Fibroblast of upper back skin (primary cell): ENCODE measurements around the gene ZNF652.

ENCODE experiments used
- DNase-seq: peaks from one replicate; pipeline ENCODE4 v3.0.0-alpha.2; 2013

ZNF652 gene

GRCh38 chr17:49361902-49362722 is at the start of gene ZNF652:
Gene ZNF652, minus strand, starts transcription at chr17:49362250. Its CDS starts 44,525 bp downstream, at chr17:49317725.
- peak; percentile 82 for DNase-seq

DNA sequence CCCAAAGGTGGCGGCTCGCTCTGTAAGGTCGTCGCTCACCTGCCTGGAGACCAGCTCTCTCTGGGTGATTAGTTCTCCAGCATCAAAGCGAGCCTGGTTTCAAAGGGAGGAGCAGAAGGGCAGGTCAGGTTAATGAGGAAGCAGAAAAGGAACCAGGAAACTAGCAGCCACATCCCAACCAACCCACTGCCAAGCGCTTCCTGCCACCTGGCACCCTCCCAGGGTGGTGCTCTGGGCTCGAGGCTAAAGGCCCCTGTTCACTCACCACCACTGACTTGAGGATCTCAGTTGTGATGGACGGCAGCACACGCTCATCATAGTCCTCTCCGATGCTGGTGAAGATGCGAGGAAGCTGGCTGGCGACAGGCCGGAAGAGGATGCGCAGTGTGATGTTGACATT is 47.0 kb upstream of the ZNF652 start:
- no peak for DNase-seq

GRCh38 chr17:49407981-49408501 is 46.0 kb upstream of the ZNF652 start:
- peak; percentile 45 for DNase-seq

DNA sequence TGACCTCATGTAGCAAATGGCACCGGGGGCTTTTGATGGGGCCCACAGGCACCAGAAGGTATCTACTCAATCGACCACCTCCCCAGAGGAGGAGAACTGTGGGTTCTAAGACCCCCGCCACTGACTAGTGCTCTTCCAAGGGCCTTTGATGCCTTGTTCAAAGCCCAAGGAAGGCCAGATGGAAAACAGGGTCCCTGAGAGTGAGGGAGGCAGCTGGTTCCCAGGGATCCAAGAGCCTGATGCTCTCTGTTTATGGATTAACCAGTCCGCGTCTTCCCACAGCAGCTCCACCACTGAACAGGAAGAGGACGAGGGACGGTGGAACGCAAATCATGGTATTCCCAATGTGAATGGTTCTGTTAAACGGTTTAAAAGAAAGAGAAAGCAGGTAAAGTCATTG is 45.0 kb upstream of the ZNF652 start:
- DNase-seq: no peak

DNA sequence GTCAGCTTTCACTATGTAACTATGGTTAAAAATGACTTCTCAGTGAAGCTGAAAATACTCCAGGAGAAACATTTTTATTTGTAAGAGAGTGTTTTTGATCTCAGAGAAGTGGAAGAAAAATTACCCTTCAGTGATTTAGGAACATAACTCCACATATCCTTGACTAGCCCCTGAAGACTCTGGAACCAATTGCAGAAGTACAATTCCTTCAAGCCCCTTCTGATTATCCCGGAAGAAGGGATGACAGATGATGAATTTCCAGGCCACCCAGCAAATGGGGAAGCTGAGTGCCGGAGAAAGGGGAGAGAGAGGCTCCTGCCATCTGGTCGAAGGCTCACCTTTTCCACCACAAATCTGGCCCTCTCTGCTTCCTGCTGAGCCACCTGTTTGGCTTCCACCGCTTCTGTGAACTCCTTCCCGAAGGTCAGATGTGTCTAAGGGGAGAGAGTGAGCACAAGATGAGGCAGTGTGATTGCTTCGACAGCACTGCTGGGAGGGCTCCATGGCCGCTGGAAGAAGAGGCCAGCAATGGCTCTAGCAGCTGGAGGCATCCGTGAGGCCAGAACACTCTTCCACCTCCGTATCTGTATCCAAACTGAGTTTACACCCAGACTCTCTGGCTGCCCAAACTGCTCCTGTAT is 44.5 kb upstream of the ZNF652 start:
- no peak for DNase-seq

DNA sequence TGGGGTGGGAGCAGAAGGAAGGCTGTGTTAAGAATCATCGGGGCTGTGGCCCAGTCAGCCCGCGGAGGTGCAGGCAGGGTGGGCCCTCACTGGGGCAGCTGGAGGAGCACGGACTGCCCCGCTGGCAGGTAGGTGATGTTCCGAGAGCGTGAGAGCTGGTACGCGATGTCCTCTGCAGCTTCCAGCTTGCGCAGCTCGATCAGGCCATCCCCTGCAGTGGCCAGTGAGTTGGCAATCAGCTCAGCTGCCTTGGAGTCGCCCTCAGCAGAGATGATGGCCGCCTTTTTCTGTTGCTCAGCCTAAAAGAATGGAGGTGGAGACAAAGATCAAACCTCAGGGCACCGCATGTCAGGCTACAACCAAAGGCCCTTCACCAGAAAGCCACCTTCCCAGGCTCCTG is 42.9 kb upstream of the ZNF652 start:
- DNase-seq: no peak

GRCh38 chr17:49404361-49404760 is 42.3 kb upstream of the ZNF652 start:
- DNase-seq: no peak

DNA sequence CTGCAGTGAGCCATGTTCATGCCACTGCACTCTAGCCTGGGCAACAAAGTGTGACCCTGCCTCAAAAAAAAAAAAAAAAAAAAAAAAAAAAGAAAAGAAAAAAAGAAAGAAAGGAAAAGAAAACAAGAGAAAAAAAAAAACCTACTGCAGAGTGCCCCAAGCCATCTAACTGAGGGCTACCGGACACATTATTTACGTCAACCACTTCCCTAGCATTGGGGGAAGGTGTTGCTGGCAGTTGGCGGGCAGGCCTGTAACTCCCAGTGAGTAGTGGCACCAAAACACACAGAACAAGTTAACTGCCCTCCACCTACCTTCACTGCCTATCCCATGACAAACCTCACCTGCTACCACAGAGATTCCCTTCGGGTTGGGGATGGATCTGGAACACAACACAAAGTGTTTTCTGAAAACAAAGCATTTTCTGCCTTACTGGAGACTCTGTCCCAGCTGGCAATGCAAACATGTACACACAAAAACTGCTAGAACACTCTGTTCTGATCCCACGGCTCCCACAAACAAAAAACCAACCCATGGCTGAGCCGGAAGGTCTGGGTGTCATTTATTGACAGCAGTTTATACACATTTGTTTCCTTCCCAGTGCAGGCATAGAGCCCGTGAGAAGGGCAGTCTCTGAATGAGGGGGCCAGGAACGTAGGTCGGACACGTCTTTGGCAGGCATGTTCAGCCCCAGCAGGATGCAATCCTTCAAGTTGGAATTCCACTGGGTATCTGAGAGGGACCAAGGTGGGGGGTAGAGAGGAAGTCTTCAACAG is 41.7 kb upstream of the ZNF652 start:
- no peak for DNase-seq

- DNase-seq: no peak
Observed at GRCh38 chr17:49402706-49403105, 40.7 kb upstream of the ZNF652 start.

DNA sequence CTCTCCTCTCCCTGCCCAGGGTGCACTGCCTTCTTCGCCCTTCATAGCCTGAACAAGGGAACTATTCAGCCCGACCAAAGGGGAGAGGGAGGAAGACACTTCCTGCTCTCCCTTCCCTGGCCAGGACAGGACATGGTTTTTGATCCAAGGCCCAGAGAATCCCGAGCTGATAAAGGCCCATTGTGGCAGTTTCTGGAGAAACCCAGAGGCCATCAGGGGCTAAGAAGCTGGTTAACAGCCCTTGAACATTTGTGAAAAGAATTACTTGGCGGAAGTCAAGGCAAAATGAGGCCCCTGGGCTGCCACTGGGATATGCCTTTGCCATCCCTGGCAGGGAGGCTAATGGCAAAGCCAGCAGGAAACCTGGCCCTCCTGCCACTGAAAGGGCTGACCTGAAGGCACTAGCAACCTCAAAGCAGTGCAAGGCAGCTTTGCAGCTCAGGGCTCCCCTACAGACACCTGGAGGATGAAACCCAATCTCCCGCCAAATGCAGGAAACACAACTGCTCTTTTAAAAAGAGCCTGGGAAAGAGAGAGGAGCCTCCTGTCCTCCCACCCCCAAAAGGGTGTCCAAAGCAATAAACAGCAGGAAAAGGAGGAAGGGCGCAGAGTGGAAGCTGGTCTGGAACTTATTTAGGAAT is 40.0 kb upstream of the ZNF652 start:
- no peak for DNase-seq

GRCh38 chr17:49399995-49400394 is 37.9 kb upstream of the ZNF652 start:
- no peak for DNase-seq

GRCh38 chr17:49397586-49397985 is 35.5 kb upstream of the ZNF652 start:
- DNase-seq: no peak

GRCh38 chr17:49393491-49394255 is 31.6 kb upstream of the ZNF652 start:
- no peak for DNase-seq

DNA sequence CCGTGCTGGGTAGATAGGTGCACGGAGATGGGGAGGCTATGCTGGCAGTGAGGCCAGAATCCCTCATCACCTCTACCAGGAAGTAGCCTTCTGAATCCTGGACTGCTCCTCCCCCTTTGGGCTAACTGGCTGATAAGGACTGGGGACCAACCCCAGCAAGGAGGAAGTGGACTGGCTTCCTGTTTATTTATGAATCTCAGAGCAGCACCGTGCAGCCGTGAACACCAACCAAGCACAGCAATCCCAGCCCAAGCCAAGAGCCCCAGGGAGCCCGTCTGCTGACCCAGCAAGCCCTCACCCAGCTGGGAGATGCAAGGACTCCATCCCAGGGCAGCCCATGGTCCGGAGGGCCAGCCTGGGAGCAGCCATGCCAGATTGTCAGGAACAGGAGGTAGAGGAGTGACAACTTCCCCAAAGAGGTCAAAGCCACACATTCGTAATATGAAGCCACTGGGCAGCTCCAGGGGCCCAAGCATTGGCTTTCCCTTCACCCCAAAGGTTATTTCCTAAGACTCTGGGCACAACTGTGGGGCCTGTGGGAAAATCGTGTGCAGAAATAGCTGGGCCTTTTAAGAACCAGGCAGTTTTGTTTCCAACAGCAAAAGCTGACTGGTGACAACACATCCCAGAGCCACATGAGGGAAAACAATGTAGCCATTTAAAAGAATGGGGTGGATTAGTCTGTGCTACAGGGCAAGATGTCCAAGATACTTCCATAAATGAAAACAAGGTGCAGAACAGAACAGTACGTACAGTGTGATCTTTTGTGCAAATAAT is 28.7 kb upstream of the ZNF652 start:
- no peak for DNase-seq

- peak; percentile 21 for DNase-seq
Observed at GRCh38 chr17:49389514-49390347, 27.7 kb upstream of the ZNF652 start.

DNA sequence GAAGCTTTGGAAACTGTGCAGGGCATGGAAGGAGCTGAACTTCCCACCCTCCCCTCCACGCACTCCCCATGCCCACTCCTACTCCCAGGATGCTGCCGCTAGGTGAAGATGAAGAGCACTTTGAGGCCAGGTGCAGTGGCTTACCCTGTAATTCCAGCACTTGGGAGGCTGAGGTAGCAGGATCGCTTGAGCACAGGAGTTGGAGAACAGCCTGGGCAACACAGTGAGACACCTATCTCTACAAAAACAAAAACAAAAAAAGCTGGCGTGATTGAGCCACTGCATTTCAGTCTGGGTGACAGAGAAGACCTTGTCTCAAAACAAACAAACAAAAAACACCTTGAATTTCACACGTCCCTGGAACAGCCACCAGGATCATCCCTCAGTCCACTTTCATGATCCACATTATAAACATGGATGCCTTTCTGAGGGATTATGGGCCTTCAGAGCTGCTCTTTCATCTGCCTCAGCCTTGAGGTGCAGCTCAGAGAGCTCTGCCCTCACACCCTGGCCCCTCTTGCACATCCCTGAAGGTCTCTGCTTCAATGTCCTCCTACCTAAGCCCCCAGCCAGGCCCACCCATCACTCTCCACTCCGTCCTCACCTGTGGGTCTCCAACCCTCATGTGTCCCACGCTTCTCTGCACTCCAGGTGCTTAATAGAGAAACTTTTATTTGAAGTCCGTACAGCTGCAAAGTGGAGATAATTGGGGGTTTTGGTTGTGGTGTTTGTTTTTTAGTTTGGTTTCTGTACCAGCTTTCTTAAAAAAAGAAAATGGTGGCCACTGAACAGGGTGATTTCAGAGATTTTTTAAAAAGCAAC is 26.9 kb upstream of the ZNF652 start:
- DNase-seq: no peak

GRCh38 chr17:49388290-49388640 is 26.2 kb upstream of the ZNF652 start:
- DNase-seq: no peak

- DNase-seq: no peak
Observed at GRCh38 chr17:49387498-49388289, 25.6 kb upstream of the ZNF652 start.

DNA sequence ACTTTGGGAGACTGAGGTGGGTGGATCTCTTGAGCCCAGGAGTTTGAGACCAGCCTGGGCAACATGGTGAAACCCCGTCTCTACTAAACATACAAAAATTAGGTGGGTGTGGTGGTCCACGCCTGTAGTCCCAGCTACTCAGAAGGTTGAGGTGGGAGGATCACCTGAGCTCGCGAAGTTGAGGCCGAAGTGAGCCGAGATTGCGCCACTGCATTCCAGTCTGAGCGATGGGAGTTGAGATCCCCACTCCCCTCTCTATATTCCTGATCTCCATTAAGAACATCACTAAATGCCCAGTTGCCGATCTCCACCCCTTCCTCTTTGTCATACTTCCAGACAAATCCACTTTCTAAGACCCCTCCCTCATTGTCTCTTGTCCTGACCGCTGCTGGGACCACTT is 24.3 kb upstream of the ZNF652 start:
- no peak for DNase-seq
